ENCODE measurements around the gene GIMAP4. TPM values are rescaled to one million over a fixed set of nuclear protein-coding genes. Genes with fewer than 3 reads are reported as not detected.
A peak's percentile ranks its signal among the peaks of the same experiment; 100 is the strongest.
"Not testable (repeated sequence)": the region's sequence is repeated elsewhere in the genome, so short reads cannot be mapped to it uniquely, and the experiment has no call there.

The GIMAP4 gene
- total and polyA plus RNA-seq, 4 experiments from 2014 or later, result 418 to 613 (median 448) TPM

DNA sequence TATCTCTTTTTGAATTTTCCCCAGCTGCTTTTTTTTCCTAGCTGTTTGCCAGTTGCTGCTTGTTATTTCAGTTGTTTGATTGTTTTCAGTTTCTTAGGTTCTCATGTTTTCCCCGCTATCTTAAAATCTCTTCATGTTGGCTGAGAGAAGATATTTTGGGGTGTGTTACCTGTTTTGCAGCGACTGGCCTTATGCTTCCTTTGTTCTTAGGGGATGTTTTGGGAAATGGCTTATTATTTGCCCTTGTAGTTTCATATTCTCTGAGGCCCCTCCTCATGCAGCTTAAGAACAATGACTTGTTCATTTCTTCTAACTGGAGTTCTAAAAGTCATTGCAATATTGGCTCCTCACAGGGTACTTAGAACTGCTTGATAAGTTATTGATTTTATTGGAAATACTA, 36.4 kb downstream of the GIMAP4 start:
- H3K4me3 ChIP-seq (ENCODE audit: low read length in 2 of 2); intact Hi-C loops (cut with micrococcal nuclease); H3K27ac ChIP-seq (ENCODE audit: low read depth, low read length); H3K9me3 ChIP-seq (ENCODE audit: control insufficient read depth in 1 of 2, low read length in 2 of 2); H3K27me3 ChIP-seq (ENCODE audit: insufficient read depth, low read length); H3K36me3 ChIP-seq (ENCODE audit: insufficient read depth, low read length); H3K27me3 Mint-ChIP-seq: not testable (repeated sequence)
- H3K4me3 Mint-ChIP-seq, result peak overlapping the region; percentile 2 to 73 (median 48)
- H3K4me1 Mint-ChIP-seq, result peaks cover 34 to 89% (median 65%) of the 10 kb centered on the region in 4 donors
- DNase-seq, result peak in 4 of 5 donors; percentile 21 to 64 (median 52)
- peaks cover 17% of the 10 kb centered on the region for H3K4me1 ChIP-seq (ENCODE audit: insufficient read depth, low read length)
- H3K9me3 Mint-ChIP-seq, result peaks cover 0 to 28% (median 23%) of the 10 kb centered on the region in 8 donors
- H3K27ac Mint-ChIP-seq, result peak overlapping the region; percentile 25 to 89 (median 72)
- ChIA-PET POLR2A (ENCODE audit: partially characterized antibody) (interaction anchor here (0.7 to 2.1 kb wide), 12 partner anchors 11 to 152 kb away, joined by 3 to 12 read pairs (median 4); partner anchors contain the start of genes GIMAP4, GIMAP5 and GIMAP6), CTCF (ENCODE audit: partially characterized antibody) (interaction anchor here (0.7 kb wide), 1 partner anchor 10 kb away, joined by 3 read pairs; no protein-coding TSS in a partner anchor)
- peaks cover 19 to 23% of the 10 kb centered on the region in 2 donors for H3K36me3 Mint-ChIP-seq

DNA sequence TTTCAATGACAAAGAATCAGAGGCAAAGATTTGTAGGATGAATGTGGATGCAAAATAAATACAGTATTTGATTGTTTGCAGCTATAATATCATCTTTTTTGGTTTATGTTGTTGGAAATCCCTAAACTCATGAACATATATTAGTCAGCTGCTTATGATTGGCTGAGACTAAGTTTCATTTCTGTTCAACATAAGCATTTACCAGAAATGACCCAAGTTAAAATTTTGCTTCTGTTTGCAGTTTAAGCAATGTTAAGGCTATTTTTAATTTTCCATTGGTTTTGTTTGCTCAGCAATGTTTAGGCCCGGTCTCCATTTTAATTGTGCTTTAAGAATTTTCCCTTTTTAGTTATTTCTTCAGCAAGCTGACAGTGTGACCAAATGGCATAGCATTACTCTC, 43.0 kb downstream of the GIMAP4 start:
- POLR2A ChIA-PET (ENCODE audit: partially characterized antibody), result interaction anchor here (0.9 to 2.4 kb wide), 6 partner anchors 14 to 158 kb away, joined by 3 to 12 read pairs (median 4); partner anchors contain the start of genes GIMAP4, GIMAP6 and GIMAP7

DNA sequence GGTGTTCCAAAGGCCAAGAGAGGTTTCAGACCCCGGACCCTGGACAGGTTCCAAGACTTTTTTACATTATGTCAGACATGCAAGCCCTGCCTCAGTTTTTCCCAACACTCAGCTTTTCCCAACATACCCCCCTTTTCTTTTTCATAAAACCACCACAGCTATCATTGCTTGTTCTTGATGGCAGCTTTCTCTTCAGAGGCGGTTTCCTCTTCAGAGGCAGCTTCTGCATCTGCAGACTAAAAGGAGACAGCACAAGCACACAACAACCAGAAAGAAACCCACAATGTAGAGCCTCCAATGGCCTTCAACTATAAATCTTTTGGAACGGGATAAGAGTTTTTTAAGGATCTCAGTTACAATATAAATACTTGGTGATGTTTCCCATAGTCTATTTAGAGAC, 45.7 kb downstream of the GIMAP4 start:
- Histone ChIP-seq H3K9me3 (ENCODE audit: control insufficient read depth in 1 of 2, low read length in 2 of 2) (no peaks in the 10 kb centered on the region), H3K4me1 (ENCODE audit: insufficient read depth, low read length) (peaks cover 27% of the 10 kb centered on the region), H3K27ac (ENCODE audit: low read depth, low read length) (no peak overlapping the region), H3K27me3 (ENCODE audit: insufficient read depth, low read length) (no peaks in the 10 kb centered on the region), H3K36me3 (ENCODE audit: insufficient read depth, low read length) (no peaks in the 10 kb centered on the region), H3K4me3 (ENCODE audit: low read length in 2 of 2) (no peak overlapping the region)
- Mint-ChIP-seq H3K4me3 (peak overlapping the region in 3 of 8 donors; percentile 51 to 72 (median 56)), H3K36me3 (peaks cover 1 to 25% of the 10 kb centered on the region in 2 donors), H3K9me3 (peaks cover 2 to 45% (median 23%) of the 10 kb centered on the region in 8 donors), H3K4me1 (peaks cover 45 to 71% (median 61%) of the 10 kb centered on the region in 4 donors), H3K27ac (peak overlapping the region in 3 of 7 donors; percentile 53 to 90 (median 71)), H3K27me3 (no peaks in the 10 kb centered on the region)
- ChIA-PET POLR2A (ENCODE audit: partially characterized antibody) (interaction anchor here (0.8 to 1.7 kb wide), 8 partner anchors 8 to 45 kb away, joined by 3 to 7 read pairs (median 4); partner anchors contain the start of gene GIMAP6), CTCF (ENCODE audit: partially characterized antibody) (interaction anchor here (1.9 kb wide), 1 partner anchor 9 kb away, joined by 5 read pairs; no protein-coding TSS in a partner anchor)
- intact Hi-C loops (cut with micrococcal nuclease), result no loop called here
- no peak for DNase-seq

More for the DNA sequence above, 43.0 kb downstream of the GIMAP4 start:
- Histone ChIP-seq H3K27me3 (ENCODE audit: insufficient read depth, low read length) (no peaks in the 10 kb centered on the region), H3K4me3 (ENCODE audit: low read length in 2 of 2) (no peak overlapping the region), H3K9me3 (ENCODE audit: control insufficient read depth in 1 of 2, low read length in 2 of 2) (no peaks in the 10 kb centered on the region), H3K4me1 (ENCODE audit: insufficient read depth, low read length) (peaks cover 27% of the 10 kb centered on the region), H3K36me3 (ENCODE audit: insufficient read depth, low read length) (no peaks in the 10 kb centered on the region), H3K27ac (ENCODE audit: low read depth, low read length) (no peak overlapping the region)
- intact Hi-C loops (cut with micrococcal nuclease), result no loop called here
- peak overlapping the region in 2 of 7 donors; percentile 52 to 77 for H3K27ac Mint-ChIP-seq
- H3K36me3 Mint-ChIP-seq, result peaks cover 1 to 18% of the 10 kb centered on the region in 2 donors
- H3K4me1 Mint-ChIP-seq, result peaks cover 43 to 83% (median 67%) of the 10 kb centered on the region in 4 donors
- CTCF ChIA-PET (ENCODE audit: partially characterized antibody), result interaction anchor here (1.2 kb wide), 1 partner anchor 8 kb away, joined by 4 read pairs; no protein-coding TSS in a partner anchor
- peaks cover 0 to 37% (median 13%) of the 10 kb centered on the region in 8 donors for H3K9me3 Mint-ChIP-seq
- peak overlapping the region in 1 of 8 donors; percentile 20 for H3K4me3 Mint-ChIP-seq
- DNase-seq, result no peak
- H3K27me3 Mint-ChIP-seq, result no peaks in the 10 kb centered on the region

DNA sequence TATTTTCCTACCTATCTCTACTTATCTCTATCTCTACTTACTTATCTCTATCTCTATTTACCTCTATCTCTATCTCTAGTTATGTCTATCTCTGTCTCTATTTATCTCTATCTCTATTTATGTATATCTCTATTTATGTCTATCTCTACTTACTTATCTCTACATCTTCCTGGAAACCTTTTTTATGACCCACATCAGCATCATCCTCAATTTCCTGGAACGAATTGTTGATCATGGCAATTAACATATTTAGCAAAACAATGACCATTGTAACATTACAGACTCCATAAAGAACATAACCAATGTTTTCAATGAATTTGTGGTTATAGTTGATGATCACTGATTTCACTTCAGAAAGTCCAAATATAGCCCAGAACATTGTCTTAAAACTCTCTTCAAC, 46.7 kb downstream of the GIMAP4 start:
- Mint-ChIP-seq H3K9me3 (peaks cover 2 to 52% (median 29%) of the 10 kb centered on the region in 8 donors), H3K4me1 (peaks cover 38 to 67% (median 56%) of the 10 kb centered on the region in 4 donors), H3K27ac (peak overlapping the region; percentile 13 to 90 (median 65)), H3K36me3 (peaks cover 1 to 32% of the 10 kb centered on the region in 2 donors), H3K27me3 (no peaks in the 10 kb centered on the region), H3K4me3 (peak overlapping the region in 6 of 8 donors; percentile 5 to 72 (median 60))
- Histone ChIP-seq H3K4me3 (ENCODE audit: low read length in 2 of 2) (no peak overlapping the region), H3K36me3 (ENCODE audit: insufficient read depth, low read length) (no peaks in the 10 kb centered on the region), H3K4me1 (ENCODE audit: insufficient read depth, low read length) (peaks cover 27% of the 10 kb centered on the region), H3K27me3 (ENCODE audit: insufficient read depth, low read length) (no peaks in the 10 kb centered on the region), H3K27ac (ENCODE audit: low read depth, low read length) (no peak overlapping the region), H3K9me3 (ENCODE audit: control insufficient read depth in 1 of 2, low read length in 2 of 2) (no peaks in the 10 kb centered on the region)
- POLR2A ChIA-PET (ENCODE audit: partially characterized antibody), result interaction anchor here (1.5 to 2.4 kb wide), 6 partner anchors 10 to 142 kb away, joined by 3 to 12 read pairs (median 6); partner anchors contain the start of gene GIMAP7
- intact Hi-C loops (cut with micrococcal nuclease), result no loop called here
- CTCF ChIA-PET (ENCODE audit: partially characterized antibody), result interaction anchor here (1.9 kb wide), 1 partner anchor 8 kb away, joined by 5 read pairs; no protein-coding TSS in a partner anchor
- DNase-seq, result no peak

DNA sequence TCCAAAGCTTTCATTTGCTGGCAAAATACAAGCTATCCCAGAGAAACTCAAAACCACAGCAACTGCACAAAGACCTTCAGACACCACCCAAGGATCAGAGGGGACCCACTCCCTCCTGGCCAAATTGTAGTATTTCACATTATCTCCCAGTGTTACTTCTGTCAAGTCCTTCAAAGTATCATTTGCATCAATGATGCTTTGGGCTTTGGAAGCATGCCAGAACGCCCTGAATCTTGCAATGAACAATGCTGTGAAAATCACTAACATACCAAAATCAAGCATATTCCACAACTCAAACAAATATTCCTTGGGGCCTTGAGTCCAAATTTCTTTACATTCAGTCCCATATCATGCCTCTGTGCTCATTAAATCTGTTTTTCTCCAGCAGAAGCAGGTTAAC, 47.2 kb downstream of the GIMAP4 start:
- intact Hi-C loops (cut with micrococcal nuclease); DNase-seq; H3K4me3 ChIP-seq (ENCODE audit: low read length in 2 of 2); H3K27me3 Mint-ChIP-seq; H3K36me3 ChIP-seq (ENCODE audit: insufficient read depth, low read length); H3K27me3 ChIP-seq (ENCODE audit: insufficient read depth, low read length); H3K27ac ChIP-seq (ENCODE audit: low read depth, low read length); H3K9me3 ChIP-seq (ENCODE audit: control insufficient read depth in 1 of 2, low read length in 2 of 2): not testable (repeated sequence)
- H3K4me1 ChIP-seq (ENCODE audit: insufficient read depth, low read length), result peaks cover 27% of the 10 kb centered on the region
- Mint-ChIP-seq H3K9me3 (peaks cover 2 to 51% (median 29%) of the 10 kb centered on the region in 8 donors), H3K4me3 (peak overlapping the region; percentile 17 to 72 (median 58)), H3K4me1 (peaks cover 38 to 64% (median 54%) of the 10 kb centered on the region in 4 donors), H3K27ac (peak overlapping the region; percentile 56 to 90 (median 76)), H3K36me3 (peaks cover 1 to 32% of the 10 kb centered on the region in 2 donors)
- ChIA-PET POLR2A (ENCODE audit: partially characterized antibody) (interaction anchor here (1.0 to 9.2 kb wide), 11 partner anchors 10 to 159 kb away, joined by 3 to 54 read pairs (median 4); partner anchors contain the start of genes GIMAP2, GIMAP4 and GIMAP7), CTCF (ENCODE audit: partially characterized antibody) (interaction anchor here (1.9 to 2.3 kb wide), 3 partner anchors 8 to 45 kb away, joined by 5 to 6 read pairs (median 5); partner anchors contain the start of gene GIMAP6)

DNA sequence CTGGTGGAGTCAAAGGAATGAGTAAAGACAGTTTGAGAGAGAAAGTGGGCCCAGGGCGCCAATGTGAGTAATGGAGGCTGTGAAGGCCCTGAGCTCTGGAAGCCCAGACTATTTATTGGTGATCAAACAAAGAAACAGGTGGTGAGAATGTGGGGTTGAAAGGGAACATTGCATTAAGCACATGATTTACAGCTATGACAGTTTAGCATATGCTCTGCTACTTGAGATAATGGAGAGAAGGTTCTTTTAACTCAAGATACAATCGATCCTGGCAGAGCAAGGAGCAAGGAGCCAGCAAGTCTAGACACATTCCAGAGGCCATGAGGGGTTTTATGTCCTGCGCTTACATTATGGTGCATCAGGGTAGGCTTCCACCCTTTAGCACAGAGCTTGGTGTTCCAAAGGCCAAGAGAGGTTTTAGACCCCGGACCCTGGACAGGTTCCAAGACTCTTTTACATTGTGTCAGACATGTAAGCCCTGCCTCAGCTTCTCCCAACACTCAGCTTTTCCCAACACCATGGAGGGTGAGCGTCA, 48.1 kb downstream of the GIMAP4 start:
- H3K4me3 ChIP-seq (ENCODE audit: low read length in 2 of 2); H3K27ac ChIP-seq (ENCODE audit: low read depth, low read length); DNase-seq; H3K27me3 ChIP-seq (ENCODE audit: insufficient read depth, low read length); H3K9me3 ChIP-seq (ENCODE audit: control insufficient read depth in 1 of 2, low read length in 2 of 2); H3K36me3 ChIP-seq (ENCODE audit: insufficient read depth, low read length); H3K27me3 Mint-ChIP-seq; intact Hi-C loops (cut with micrococcal nuclease): not testable (repeated sequence)
- peaks cover 1 to 32% of the 10 kb centered on the region in 2 donors for H3K36me3 Mint-ChIP-seq
- H3K4me1 Mint-ChIP-seq, result peaks cover 39 to 64% (median 56%) of the 10 kb centered on the region in 4 donors
- H3K27ac Mint-ChIP-seq, result peak overlapping the region; percentile 8 to 90 (median 76)
- H3K4me1 ChIP-seq (ENCODE audit: insufficient read depth, low read length), result peaks cover 35% of the 10 kb centered on the region
- POLR2A ChIA-PET (ENCODE audit: partially characterized antibody), result interaction anchor here (0.7 to 9.2 kb wide), 11 partner anchors 9 to 160 kb away, joined by 3 to 54 read pairs (median 4); partner anchors contain the start of genes GIMAP2, GIMAP4 and GIMAP7
- CTCF ChIA-PET (ENCODE audit: partially characterized antibody), result interaction anchor here (1.9 to 2.3 kb wide), 2 partner anchors 16 to 46 kb away, joined by 5 to 6 read pairs; partner anchors contain the start of gene GIMAP6
- peak overlapping the region in 6 of 8 donors; percentile 41 to 72 (median 60) for H3K4me3 Mint-ChIP-seq
- H3K9me3 Mint-ChIP-seq, result peaks cover 2 to 45% (median 27%) of the 10 kb centered on the region in 8 donors
